K562 (cell line): Measurements from ENCODE around the gene UBE2M. TPM values are rescaled to one million over a fixed set of nuclear protein-coding genes. Genes with fewer than 3 reads are reported as not detected.

Source experiments
- BHLHE40 ChIP-seq: IDR thresholded peaks from 2 replicates; pipeline ENCODE4 v1.6.1; 2011; ENCODE audit warnings: low read length, improper control_type of control experiment
- CREM ChIP-seq: IDR thresholded peaks from 2 replicates; pipeline ENCODE4 v1.6.1; 2014; ENCODE audit warnings: antibody characterized with exemption, low read depth
- GABPA ChIP-seq: fragments of 200-800 bp; sonication (Bioruptor generic); conservative IDR thresholded peaks from 2 replicates; pipeline ENCODE4 v1.6.1; 2016; ENCODE audit warnings: low read depth, missing genetic modification characterization, missing compliant biosample characterization
- GATAD2A ChIP-seq: fragments of 450-650 bp; IDR thresholded peaks from 2 replicates; pipeline ENCODE4 v1.6.1; 2017
- HNRNPL ChIP-seq: fragments of 200-400 bp; formaldehyde crosslinking; IDR thresholded peaks from 2 replicates; pipeline ENCODE4 v1.6.1; 2017; ENCODE audit warnings: low read depth, mild to moderate bottlenecking, low read length
- L3MBTL2 ChIP-seq: fragments of 450-650 bp; IDR thresholded peaks from 2 replicates; pipeline ENCODE4 v1.6.1; 2016; ENCODE audit warnings: mild to moderate bottlenecking, moderate library complexity
- MCM7 ChIP-seq, 2 experiments: fragments of 450-650 bp; IDR thresholded peaks; 2 replicates each; pipeline ENCODE4 v1.6.1; 2016 to 2018
- MED1 ChIP-seq: sonication (generic); formaldehyde crosslinking; IDR thresholded peaks from 2 replicates; pipeline ENCODE4 v1.8.1; 2023; ENCODE audit warnings: missing genetic modification reagents, borderline replicate concordance
- NR1H2 ChIP-seq: sonication (generic); formaldehyde crosslinking; IDR thresholded peaks from 2 replicates; pipeline ENCODE4 v1.4.0; 2020; ENCODE audit warnings: mild to moderate bottlenecking, missing genetic modification reagents
- PATZ1 ChIP-seq: fragments of 250-450 bp; sonication (Bioruptor Pico); IDR thresholded peaks from 2 replicates; pipeline ENCODE4 v1.5.0; 2020; ENCODE audit warnings: mild to moderate bottlenecking, borderline replicate concordance
- USF2 ChIP-seq: sonication (generic); formaldehyde crosslinking; IDR thresholded peaks from 2 replicates; pipeline ENCODE4 v1.5.0; 2020; ENCODE audit warnings: missing genetic modification reagents
- YBX1 ChIP-seq: fragments of 450-650 bp; IDR thresholded peaks from 2 replicates; pipeline ENCODE4 v1.7.1; 2016; ENCODE audit warnings: mild to moderate bottlenecking
- ZNF407 ChIP-seq: fragments of 450-650 bp; IDR thresholded peaks from 2 replicates; pipeline ENCODE4 v1.6.1; 2016; ENCODE audit warnings: low read depth
- polyA plus RNA-seq, 8 experiments: library from polyadenylated mRNA; depleted of rRNA in 4 of 8; stranded (reverse) in 5 of 8; unstranded in 3 of 8; fragments of >200 nt; fragmentation: Nextera tagmentation in 2 of 8; fragmentation: Illumina TruSeq in 1 of 8; extraction: Ambion mirVana in 2 of 8; extraction: Trizol in 1 of 8; gene quantifications; 2 replicates each; pipeline versions ENCODE4 v1.2.1 to v1.2.3, GENCODE V29; 2011 to 2014; ENCODE audit warnings: inconsistent platforms in 1 of 8, missing spikeins in 1 of 8
- total RNA-seq, 7 experiments: library from RNA; depleted of rRNA in 6 of 7; stranded (reverse); fragments of >200 nt in 6 of 7; fragmentation: Illumina TruSeq in 2 of 7; extraction: Trizol in 2 of 7; gene quantifications; 2 replicates each; pipeline versions ENCODE4 v1.2.1 to v1.2.3, GENCODE V29; 2011 to 2021; ENCODE audit warnings: low replicate concordance in 1 of 7

UBE2M gene
- total and polyA plus RNA-seq, 9 of the 15 experiments (the other 6 are each of a cell fraction or from before 2014, with no cell fraction given), result 0.92 to 163 (median 85.7) TPM

- TF ChIP-seq MED1 (CRISPR knock-in tag) (0 out of 2 replicates have a peak, but pooled peaks have one; percentile 28), GABPA (tag) (peak; percentile 100), L3MBTL2 (peak; percentile 46), MCM7 (IDR thresholded peaks at IDR 0.05) (no peak), NR1H2 (CRISPR knock-in tag) (no peak), YBX1 (no peak), CREM (peak; percentile 92), PATZ1 (CRISPR knock-in tag) (peak; percentile 28; the same call in 1 of the 2 replicates), HNRNPL (peak; percentile 99), ZNF407 (peak; percentile 24; the same call in 1 of the 2 replicates), GATAD2A (peak; percentile 92), USF2 (CRISPR knock-in tag) (peak; percentile 18), BHLHE40 (peak; percentile 26; the same call in 1 of the 2 replicates)
Observed at GRCh38 chr19:58519355-58520256, 38.8 kb downstream of the UBE2M start, which contains the start of gene ZBTB45 (continued).
